ENCODE measurements around the gene POLR2J3.
"Not testable (repeated sequence)": the region's sequence is repeated elsewhere in the genome, so short reads cannot be mapped to it uniquely, and the experiment has no call there.

Gene POLR2J3

GRCh38 chr7:102520797-102521196 lies 51.6 kb downstream of the POLR2J3 start:
- DNase-seq (ENCODE audit: low spot score): not testable (repeated sequence)

- DNase-seq (ENCODE audit: low spot score): not testable (repeated sequence)
These were observed 54.7 kb downstream of the POLR2J3 start, which contains the start of gene RASA4B for GRCh38 chr7:102517550-102518147. Gene RASA4B (minus strand): TSS chr7:102517777. CDS start chr7:102517710, 67 bp downstream.

All from hepatic stellate cell (primary cell).